ENCODE measurements around the gene HOXB1. TPM values are rescaled to one million over a fixed set of nuclear protein-coding genes. Genes with fewer than 3 reads are reported as not detected.

Gene HOXB1
- total RNA-seq, 1 experiment from 2014 or later, result not detected

DNA sequence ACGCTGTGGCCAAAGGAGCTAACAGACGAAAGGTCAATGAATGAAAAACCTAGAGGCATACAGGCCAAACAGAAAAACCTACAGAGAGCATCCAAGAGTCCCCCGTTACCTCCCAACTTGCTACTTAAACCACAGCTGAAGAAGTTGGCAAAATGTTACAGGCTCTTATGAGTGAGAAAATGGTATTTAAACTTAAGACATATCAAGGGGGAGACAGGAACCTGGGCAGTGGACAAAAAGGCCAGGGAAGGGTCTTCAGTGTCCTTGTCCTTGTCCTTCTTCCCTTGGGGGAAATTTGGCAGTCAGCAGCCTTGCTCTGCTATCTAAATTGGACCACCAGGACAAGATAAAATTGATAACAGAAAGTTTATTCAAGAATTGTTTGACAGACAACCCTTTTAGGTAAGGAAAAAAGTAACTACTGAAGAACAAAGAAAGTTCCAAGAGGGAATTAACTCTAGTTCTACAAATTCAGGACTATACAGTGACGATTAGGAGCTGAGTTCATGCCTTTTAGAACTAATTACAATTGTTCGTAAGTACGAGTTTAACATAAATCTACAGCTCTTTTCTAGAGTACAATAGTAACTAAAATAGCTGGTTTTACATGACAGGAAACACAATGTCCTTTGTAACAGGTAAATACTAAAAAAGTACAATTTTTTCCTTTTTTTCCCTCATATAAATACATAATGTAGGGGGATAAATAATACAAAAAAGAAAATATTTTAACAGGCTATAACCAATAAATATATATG is 17.9 kb upstream of the HOXB1 start:
- H3K4me3 ChIP-seq (ENCODE audit: low read length), result no peak overlapping the region
- H3K4me2 ChIP-seq (ENCODE audit: low read depth, low read length, poor library complexity, severe bottlenecking), result no peak overlapping the region
- no peak overlapping the region for H2AFZ ChIP-seq (ENCODE audit: low read length)
- H3K4me1 ChIP-seq (ENCODE audit: low read length), result no peaks in the 10 kb centered on the region
- no peak for DNase-seq
- H3K9me3 ChIP-seq (ENCODE audit: low read length), result no peaks in the 10 kb centered on the region
- H4K20me1 ChIP-seq (ENCODE audit: insufficient read depth, low read depth, low read length), result no peaks in the 10 kb centered on the region
- no peaks in the 10 kb centered on the region for H3K79me2 ChIP-seq (ENCODE audit: low read length)
- no peak overlapping the region for H3K9ac ChIP-seq (ENCODE audit: low read length)
- no peaks in the 10 kb centered on the region for H3K9me2 ChIP-seq (replicated peaks; ENCODE audit: insufficient read depth, low read length)
- no peaks in the 10 kb centered on the region for H3K36me3 ChIP-seq (ENCODE audit: insufficient read depth, low read length)
- H3K27ac ChIP-seq (ENCODE audit: low read length), result no peak overlapping the region
- H3K27me3 ChIP-seq (ENCODE audit: low read length), result no peaks in the 10 kb centered on the region

DNA sequence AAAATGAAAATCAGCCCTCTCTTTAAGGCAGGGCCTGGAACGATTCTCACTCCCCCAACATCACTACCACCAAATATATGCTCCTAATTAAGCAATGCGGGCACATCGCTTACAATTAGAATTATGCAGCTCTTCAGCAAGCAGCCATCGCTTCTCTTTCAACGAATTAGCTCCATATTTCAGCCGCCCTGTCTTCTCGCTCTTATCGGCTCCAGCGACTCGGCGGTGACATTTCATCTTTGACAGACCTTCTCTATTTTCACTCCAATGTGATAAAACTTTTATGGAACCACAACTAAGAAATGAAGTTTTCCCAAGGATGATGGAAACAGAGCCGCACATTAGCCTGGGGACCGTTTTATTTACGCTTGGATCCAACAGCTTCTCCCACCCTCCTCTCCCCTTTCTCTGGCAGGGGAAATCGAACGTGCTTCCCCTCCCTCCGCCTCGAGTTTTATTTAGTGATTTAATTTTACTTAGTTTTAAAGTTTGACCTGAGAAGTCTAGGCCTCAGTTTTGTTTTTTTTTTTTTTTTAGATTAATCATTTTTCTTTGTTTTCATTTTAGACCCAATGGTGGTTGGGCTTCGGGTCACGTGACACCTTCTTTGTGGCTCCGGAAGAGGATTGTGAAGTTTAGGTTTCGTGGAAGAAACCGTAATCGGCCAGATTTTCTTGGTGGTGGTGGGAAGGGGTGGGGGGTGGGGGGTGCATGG is 17.2 kb upstream of the HOXB1 start:
- Histone ChIP-seq H3K27ac (ENCODE audit: low read length) (no peak overlapping the region), H3K9me3 (ENCODE audit: low read length) (no peaks in the 10 kb centered on the region), H3K4me1 (ENCODE audit: low read length) (no peaks in the 10 kb centered on the region), H3K27me3 (ENCODE audit: low read length) (no peaks in the 10 kb centered on the region), H4K20me1 (ENCODE audit: insufficient read depth, low read depth, low read length) (no peaks in the 10 kb centered on the region), H3K4me2 (ENCODE audit: low read depth, low read length, poor library complexity, severe bottlenecking) (no peak overlapping the region), H3K9me2 (replicated peaks; ENCODE audit: insufficient read depth, low read length) (no peaks in the 10 kb centered on the region), H3K4me3 (ENCODE audit: low read length) (no peak overlapping the region), H3K36me3 (ENCODE audit: insufficient read depth, low read length) (no peaks in the 10 kb centered on the region), H3K79me2 (ENCODE audit: low read length) (no peaks in the 10 kb centered on the region), H2AFZ (ENCODE audit: low read length) (no peak overlapping the region), H3K9ac (ENCODE audit: low read length) (no peak overlapping the region)
- DNase-seq, result no peak

DNA sequence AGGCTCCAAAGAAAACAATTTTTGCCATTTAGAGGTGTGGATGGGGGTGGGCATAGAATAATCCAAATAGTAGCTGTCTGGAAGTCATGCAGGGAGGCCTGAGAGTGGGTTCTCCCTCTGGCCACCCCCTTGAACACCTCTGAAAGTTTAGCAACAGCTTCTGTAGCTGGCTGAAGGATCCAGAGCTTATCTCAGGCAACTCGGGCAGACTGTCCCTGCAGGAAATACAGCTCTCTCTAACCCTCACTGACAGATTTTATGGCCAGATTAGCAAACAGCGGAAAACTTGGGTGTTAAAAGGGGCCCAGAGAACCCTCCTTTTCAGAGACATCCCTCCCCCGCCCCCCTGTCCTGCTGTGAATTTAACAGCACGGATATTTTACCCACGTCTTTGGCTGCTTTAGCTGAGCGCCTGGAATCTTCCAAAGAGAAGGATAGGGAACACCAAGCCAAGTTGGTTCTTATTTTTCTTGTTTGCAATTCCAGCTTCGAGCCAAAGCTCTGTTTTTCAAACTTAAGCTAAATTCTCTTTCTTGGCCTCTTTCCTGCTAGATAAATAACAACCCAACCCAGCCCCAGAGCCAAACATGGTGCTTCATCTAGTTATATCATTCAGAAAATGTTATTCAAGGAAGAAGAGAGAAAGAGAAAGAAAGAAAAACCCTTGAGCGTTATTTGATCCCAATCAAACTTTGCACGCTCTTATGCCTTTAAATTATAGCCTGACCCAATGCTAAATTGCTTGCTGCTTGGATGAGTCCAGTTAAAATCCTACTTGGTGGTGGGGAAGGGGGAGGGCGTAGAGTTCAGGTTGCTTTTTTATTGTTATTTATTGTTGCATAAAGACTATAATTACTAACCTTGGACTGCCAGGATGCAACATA is 16.4 kb upstream of the HOXB1 start:
- H3K4me3 ChIP-seq (ENCODE audit: low read length), result no peak overlapping the region
- H4K20me1 ChIP-seq (ENCODE audit: insufficient read depth, low read depth, low read length), result no peaks in the 10 kb centered on the region
- H3K9ac ChIP-seq (ENCODE audit: low read length), result no peak overlapping the region
- no peak overlapping the region for H3K27ac ChIP-seq (ENCODE audit: low read length)
- no peak overlapping the region for H3K4me2 ChIP-seq (ENCODE audit: low read depth, low read length, poor library complexity, severe bottlenecking)
- no peaks in the 10 kb centered on the region for H3K4me1 ChIP-seq (ENCODE audit: low read length)
- no peaks in the 10 kb centered on the region for H3K9me2 ChIP-seq (replicated peaks; ENCODE audit: insufficient read depth, low read length)
- H3K79me2 ChIP-seq (ENCODE audit: low read length), result no peaks in the 10 kb centered on the region
- no peaks in the 10 kb centered on the region for H3K9me3 ChIP-seq (ENCODE audit: low read length)
- no peaks in the 10 kb centered on the region for H3K27me3 ChIP-seq (ENCODE audit: low read length)
- no peak for DNase-seq
- H2AFZ ChIP-seq (ENCODE audit: low read length), result no peak overlapping the region
- H3K36me3 ChIP-seq (ENCODE audit: insufficient read depth, low read length), result no peaks in the 10 kb centered on the region

DNA sequence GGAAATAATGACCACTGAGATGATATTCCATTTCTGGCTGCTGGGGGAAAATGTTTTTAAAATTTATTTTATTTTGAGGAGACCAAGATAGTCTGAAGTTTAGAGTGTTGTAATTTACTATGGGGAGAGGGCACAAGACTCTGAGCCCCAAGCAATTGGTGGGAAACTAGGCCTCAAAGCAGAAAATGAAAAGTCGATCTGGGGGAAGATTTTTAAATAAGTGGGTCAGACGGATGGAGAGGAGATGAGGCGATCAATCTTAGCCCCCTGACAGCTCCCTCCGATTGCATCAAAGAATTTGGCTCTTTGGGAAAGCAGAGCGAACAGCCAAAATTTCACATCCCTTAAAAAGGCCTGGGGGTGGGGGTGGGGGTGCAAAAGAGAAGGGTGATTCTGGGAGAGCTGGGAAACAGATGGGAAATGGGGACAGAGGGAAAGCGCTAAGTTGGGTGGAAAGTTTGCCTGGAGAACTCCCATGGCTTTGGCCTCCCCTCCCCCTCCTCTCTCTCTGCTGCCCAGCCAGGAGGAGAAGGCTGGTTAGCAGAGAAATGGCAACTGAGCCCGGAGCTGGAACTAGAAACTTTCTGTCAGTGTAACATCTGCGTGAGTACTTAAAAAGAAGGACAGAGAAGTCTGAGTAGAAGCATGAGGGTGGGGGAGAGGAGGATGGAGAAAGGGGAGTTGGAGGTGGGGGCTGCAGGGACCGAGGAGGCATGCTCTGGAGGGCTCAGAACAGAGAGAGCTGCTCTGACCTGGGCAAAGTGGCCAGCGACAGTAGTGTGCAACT is 15.5 kb upstream of the HOXB1 start:
- H3K27ac ChIP-seq (ENCODE audit: low read length), result no peak overlapping the region
- no peaks in the 10 kb centered on the region for H4K20me1 ChIP-seq (ENCODE audit: insufficient read depth, low read depth, low read length)
- H3K36me3 ChIP-seq (ENCODE audit: insufficient read depth, low read length), result no peaks in the 10 kb centered on the region
- DNase-seq, result no peak
- no peaks in the 10 kb centered on the region for H3K9me2 ChIP-seq (replicated peaks; ENCODE audit: insufficient read depth, low read length)
- H3K79me2 ChIP-seq (ENCODE audit: low read length), result no peaks in the 10 kb centered on the region
- no peak overlapping the region for H3K9ac ChIP-seq (ENCODE audit: low read length)
- H3K4me1 ChIP-seq (ENCODE audit: low read length), result no peaks in the 10 kb centered on the region
- H3K9me3 ChIP-seq (ENCODE audit: low read length), result no peaks in the 10 kb centered on the region
- H3K27me3 ChIP-seq (ENCODE audit: low read length), result no peaks in the 10 kb centered on the region
- no peak overlapping the region for H2AFZ ChIP-seq (ENCODE audit: low read length)
- no peak overlapping the region for H3K4me2 ChIP-seq (ENCODE audit: low read depth, low read length, poor library complexity, severe bottlenecking)
- no peak overlapping the region for H3K4me3 ChIP-seq (ENCODE audit: low read length)

DNA sequence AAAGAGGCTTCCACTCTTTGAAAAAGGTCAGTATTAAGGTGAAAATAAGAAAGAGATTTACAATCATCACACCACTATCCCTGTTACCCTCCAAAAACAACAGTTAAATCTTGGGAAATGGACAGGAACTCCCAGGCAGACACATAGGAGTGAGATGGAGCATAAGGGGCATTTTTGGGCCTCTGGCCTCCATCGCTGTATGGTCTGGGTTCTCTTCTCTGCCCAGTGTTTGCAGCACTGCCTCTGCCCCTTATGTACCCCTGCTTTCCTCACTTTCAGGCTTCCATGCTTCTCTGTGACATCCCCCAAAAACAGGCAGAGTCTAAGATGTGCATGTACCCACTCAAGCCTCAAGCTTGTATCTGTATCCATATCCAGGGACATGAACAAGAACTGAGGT is 14.7 kb upstream of the HOXB1 start:
- no peaks in the 10 kb centered on the region for H3K79me2 ChIP-seq (ENCODE audit: low read length)
- no peak overlapping the region for H3K4me2 ChIP-seq (ENCODE audit: low read depth, low read length, poor library complexity, severe bottlenecking)
- no peak overlapping the region for H3K9ac ChIP-seq (ENCODE audit: low read length)
- DNase-seq, result no peak
- no peaks in the 10 kb centered on the region for H3K9me3 ChIP-seq (ENCODE audit: low read length)
- no peaks in the 10 kb centered on the region for H3K4me1 ChIP-seq (ENCODE audit: low read length)
- no peak overlapping the region for H2AFZ ChIP-seq (ENCODE audit: low read length)
- H3K9me2 ChIP-seq (replicated peaks; ENCODE audit: insufficient read depth, low read length), result no peaks in the 10 kb centered on the region
- H4K20me1 ChIP-seq (ENCODE audit: insufficient read depth, low read depth, low read length), result no peaks in the 10 kb centered on the region
- H3K27me3 ChIP-seq (ENCODE audit: low read length), result no peaks in the 10 kb centered on the region
- H3K4me3 ChIP-seq (ENCODE audit: low read length), result no peak overlapping the region
- H3K27ac ChIP-seq (ENCODE audit: low read length), result no peak overlapping the region
- H3K36me3 ChIP-seq (ENCODE audit: insufficient read depth, low read length), result no peaks in the 10 kb centered on the region

DNA sequence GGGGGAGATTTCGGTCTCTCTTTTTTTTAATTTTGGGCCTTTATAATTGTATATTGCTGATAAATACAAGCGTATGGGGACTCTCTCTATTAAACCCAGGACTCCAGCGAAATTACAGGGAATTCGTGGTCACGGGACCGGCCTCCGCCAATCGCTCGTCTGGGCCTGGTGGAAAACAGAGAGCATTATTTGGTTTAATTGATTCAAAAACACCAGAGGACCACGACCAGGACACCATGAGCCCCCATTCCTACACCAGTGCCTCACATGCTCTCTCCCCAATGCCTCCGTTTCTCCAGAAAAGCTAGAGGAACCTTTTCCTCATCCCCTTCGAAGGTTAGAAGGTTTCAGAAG is 14.2 kb upstream of the HOXB1 start, which contains the start of gene HOXB2:
TSS of gene HOXB2 (minus strand) at position 88 of the 354 bp plus-strand sequence. CDS start 198 bp downstream, outside the sequence.
- no peak within 1 kb of the TSS for H3K4me2 ChIP-seq (ENCODE audit: low read depth, low read length, poor library complexity, severe bottlenecking)
- H4K20me1 ChIP-seq (ENCODE audit: insufficient read depth, low read depth, low read length), result no peaks in the 10 kb centered on the region
- H3K4me3 ChIP-seq (ENCODE audit: low read length), result no peak within 1 kb of the TSS
- no peaks in the 10 kb centered on the region for H3K36me3 ChIP-seq (ENCODE audit: insufficient read depth, low read length)
- H3K79me2 ChIP-seq (ENCODE audit: low read length), result no peaks in the 10 kb centered on the region
- H3K9ac ChIP-seq (ENCODE audit: low read length), result no peak within 1 kb of the TSS
- no peak for DNase-seq
- no peaks in the 10 kb centered on the region for H3K4me1 ChIP-seq (ENCODE audit: low read length)
- H3K27ac ChIP-seq (ENCODE audit: low read length), result no peak within 1 kb of the TSS
- H3K9me2 ChIP-seq (replicated peaks; ENCODE audit: insufficient read depth, low read length), result no peaks in the 10 kb centered on the region
- H3K27me3 ChIP-seq (ENCODE audit: low read length), result no peaks in the 10 kb centered on the region
- H2AFZ ChIP-seq (ENCODE audit: low read length), result no peak within 1 kb of the TSS
- H3K9me3 ChIP-seq (ENCODE audit: low read length), result no peaks in the 10 kb centered on the region

DNA sequence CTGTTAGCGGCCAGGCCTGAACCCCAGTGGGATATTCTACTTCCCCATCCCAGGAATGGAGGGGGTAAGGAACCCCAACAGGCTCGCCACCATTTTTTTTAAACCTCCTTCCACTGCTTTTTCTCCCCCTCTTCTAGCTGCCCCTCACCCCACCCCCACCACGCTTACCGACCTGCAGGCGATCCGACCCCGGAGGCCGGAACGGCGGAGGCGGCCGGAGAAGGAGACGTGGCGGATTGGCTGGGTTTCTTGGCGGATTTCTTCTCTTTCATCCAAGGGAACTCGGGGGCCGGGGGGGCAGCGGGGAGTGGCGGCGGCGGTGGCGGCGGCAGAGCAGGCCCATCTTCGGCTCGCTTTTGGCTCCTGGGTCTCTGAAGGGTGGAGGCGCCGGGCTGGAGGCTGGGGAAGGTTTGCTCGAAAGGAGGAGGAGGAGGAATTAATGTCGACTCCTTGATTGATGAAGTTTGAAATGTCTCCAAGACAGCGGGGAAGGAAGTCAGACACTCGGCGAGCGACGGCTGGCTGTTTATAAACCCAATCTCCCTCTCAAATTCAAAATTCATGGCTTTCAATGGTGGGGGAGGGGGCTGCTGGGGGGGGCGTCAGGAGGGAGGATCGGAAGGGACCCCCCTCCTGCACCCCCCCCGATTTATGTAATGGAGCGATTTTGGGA is 13.7 kb upstream of the HOXB1 start:
- no peaks in the 10 kb centered on the region for H3K36me3 ChIP-seq (ENCODE audit: insufficient read depth, low read length)
- no peaks in the 10 kb centered on the region for H3K27me3 ChIP-seq (ENCODE audit: low read length)
- no peak for DNase-seq
- H3K9me3 ChIP-seq (ENCODE audit: low read length), result no peaks in the 10 kb centered on the region
- H4K20me1 ChIP-seq (ENCODE audit: insufficient read depth, low read depth, low read length), result no peaks in the 10 kb centered on the region
- H2AFZ ChIP-seq (ENCODE audit: low read length), result no peak overlapping the region
- no peak overlapping the region for H3K27ac ChIP-seq (ENCODE audit: low read length)
- H3K4me1 ChIP-seq (ENCODE audit: low read length), result no peaks in the 10 kb centered on the region
- H3K79me2 ChIP-seq (ENCODE audit: low read length), result no peaks in the 10 kb centered on the region
- no peak overlapping the region for H3K9ac ChIP-seq (ENCODE audit: low read length)
- no peaks in the 10 kb centered on the region for H3K9me2 ChIP-seq (replicated peaks; ENCODE audit: insufficient read depth, low read length)
- H3K4me3 ChIP-seq (ENCODE audit: low read length), result no peak overlapping the region
- no peak overlapping the region for H3K4me2 ChIP-seq (ENCODE audit: low read depth, low read length, poor library complexity, severe bottlenecking)
